HepG2 (cell line): ENCODE results near the gene GPS2. TPM values are rescaled to one million over a fixed set of nuclear protein-coding genes. Genes with fewer than 3 reads are reported as not detected.
A peak's percentile ranks its signal among the peaks of the same experiment; 100 is the strongest.

Experiments used
- CREB3 ChIP-seq: sonication (generic); formaldehyde crosslinking; IDR thresholded peaks from 2 replicates; pipeline ENCODE4 v1.5.0; 2020; ENCODE audit warnings: missing genetic modification reagents
- EP300 ChIP-seq, 3 experiments: sonication (generic) in 1 of 3; formaldehyde crosslinking in 1 of 3; IDR thresholded peaks; 2 replicates each; pipeline versions ENCODE4 v1.5.1 to v1.6.1; 2011 to 2020; ENCODE audit warnings: low read depth in 2 of 3, low read length in 2 of 3, borderline replicate concordance in 1 of 3, improper control_type of control experiment in 1 of 3, mild to moderate bottlenecking in 1 of 3, missing genetic modification reagents in 1 of 3, moderate library complexity in 1 of 3
- ETS1 ChIP-seq: sonication (generic); formaldehyde crosslinking; IDR thresholded peaks from 2 replicates; pipeline ENCODE4 v1.4.0; 2020; ENCODE audit warnings: missing genetic modification reagents
- GPN1 ChIP-seq: sonication (generic); formaldehyde crosslinking; IDR thresholded peaks from 2 replicates; pipeline ENCODE4 v1.5.1; 2020; ENCODE audit warnings: missing genetic modification reagents, borderline replicate concordance
- MTERF4 ChIP-seq: sonication (generic); formaldehyde crosslinking; IDR thresholded peaks from 2 replicates; pipeline ENCODE4 v1.8.0; 2023; ENCODE audit warnings: mild to moderate bottlenecking, missing genetic modification reagents
- NPAS2 ChIP-seq: sonication (generic); formaldehyde crosslinking; IDR thresholded peaks from 2 replicates; pipeline ENCODE4 v1.8.0; 2022; ENCODE audit warnings: mild to moderate bottlenecking, missing genetic modification reagents, borderline replicate concordance
- NR2F2 ChIP-seq: IDR thresholded peaks from 2 replicates; pipeline ENCODE4 v1.6.1; 2012; ENCODE audit warnings: low read depth, inconsistent platforms, borderline replicate concordance
- PBX2 ChIP-seq: IDR thresholded peaks from 2 replicates; pipeline ENCODE4 v1.6.1; 2016; ENCODE audit warnings: control low read depth
- TAF15 ChIP-seq: fragments of 200-400 bp; formaldehyde crosslinking; IDR thresholded peaks from one replicate; pipeline ENCODE4 v1.6.1; 2018; ENCODE audit warnings: mild to moderate bottlenecking, low read depth, low read length; ENCODE audit not compliant: poor library complexity, severe bottlenecking
- U2AF1 ChIP-seq: fragments of 200-400 bp; formaldehyde crosslinking; optimal IDR thresholded peaks from 2 replicates; pipeline ENCODE3; 2017; ENCODE audit warnings: mild to moderate bottlenecking, low read depth, low read length
- ZNF101 ChIP-seq: sonication (generic); formaldehyde crosslinking; IDR thresholded peaks from 2 replicates; pipeline ENCODE4 v1.4.0; 2020; ENCODE audit warnings: mild to moderate bottlenecking, low read depth, missing genetic modification reagents, borderline replicate concordance
- ZNF343 ChIP-seq: sonication (generic); formaldehyde crosslinking; IDR thresholded peaks from 2 replicates; pipeline ENCODE4 v1.4.0; 2020; ENCODE audit warnings: mild to moderate bottlenecking, missing genetic modification reagents
- ZNF841 ChIP-seq: sonication (generic); formaldehyde crosslinking; IDR thresholded peaks from 2 replicates; pipeline ENCODE4 v1.8.1; 2023; ENCODE audit warnings: missing genetic modification reagents, borderline replicate concordance
- polyA plus RNA-seq, 8 experiments: library from polyadenylated mRNA; depleted of rRNA in 3 of 8; stranded (reverse) in 7 of 8; unstranded in 1 of 8; fragments of >200 nt; fragmentation: Illumina TruSeq in 4 of 8; extraction: Trizol in 4 of 8; gene quantifications; 2 replicates each; pipeline versions ENCODE4 v1.2.1 to v1.2.3, GENCODE V29; 2011 to 2016; ENCODE audit warnings: low read depth in 4 of 8, missing spikeins in 1 of 8, mixed read lengths in 1 of 8; ENCODE audit not compliant: insufficient read depth in 1 of 8
- total RNA-seq, 5 experiments: library from RNA; depleted of rRNA; stranded (reverse); fragments of >200 nt; fragmentation: Illumina TruSeq; extraction: Trizol; gene quantifications; 2 replicates each; pipeline ENCODE4 v1.2.3, GENCODE V29; 2016; ENCODE audit warnings: low read depth in 1 of 5
- TF ChIP-seq, protein P1 (sequence below): sonication (generic); formaldehyde crosslinking; IDR thresholded peaks from 2 replicates; pipeline ENCODE4 v1.5.0; 2020; ENCODE audit warnings: missing genetic modification reagents
- TF ChIP-seq, protein P2 (sequence below): sonication (generic); formaldehyde crosslinking; IDR thresholded peaks from 2 replicates; pipeline ENCODE4 v1.4.0; 2020; ENCODE audit warnings: missing genetic modification reagents
- TF ChIP-seq, protein P3 (sequence below): sonication (generic); formaldehyde crosslinking; IDR thresholded peaks from 2 replicates; pipeline ENCODE4 v1.9.0; 2022; ENCODE audit warnings: low read depth, missing genetic modification reagents
- TF ChIP-seq, protein P4 (sequence below): sonication (generic); formaldehyde crosslinking; IDR thresholded peaks from 2 replicates; pipeline ENCODE4 v1.8.1; 2023; ENCODE audit warnings: mild to moderate bottlenecking, missing genetic modification reagents

The GPS2 gene
- total and polyA plus RNA-seq, 2 of the 13 experiments (the other 11 are each of a cell fraction or from before 2014, with no cell fraction given), result 58.0 to 59.4 TPM

- TF ChIP-seq, protein P1, sequence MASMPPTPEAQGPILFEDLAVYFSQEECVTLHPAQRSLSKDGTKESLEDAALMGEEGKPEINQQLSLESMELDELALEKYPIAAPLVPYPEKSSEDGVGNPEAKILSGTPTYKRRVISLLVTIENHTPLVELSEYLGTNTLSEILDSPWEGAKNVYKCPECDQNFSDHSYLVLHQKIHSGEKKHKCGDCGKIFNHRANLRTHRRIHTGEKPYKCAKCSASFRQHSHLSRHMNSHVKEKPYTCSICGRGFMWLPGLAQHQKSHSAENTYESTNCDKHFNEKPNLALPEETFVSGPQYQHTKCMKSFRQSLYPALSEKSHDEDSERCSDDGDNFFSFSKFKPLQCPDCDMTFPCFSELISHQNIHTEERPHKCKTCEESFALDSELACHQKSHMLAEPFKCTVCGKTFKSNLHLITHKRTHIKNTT, result no peak
- TF ChIP-seq MTERF4 (CRISPR knock-in tag) (0 out of 2 replicates have a peak, but pooled peaks have one; percentile 30), EP300 (IDR thresholded peaks at IDR 0.05; ENCODE audit: low read depth in 2 of 2, low read length in 2 of 2) (no peak), EP300 (CRISPR knock-in tag; IDR thresholded peaks at IDR 0.05; ENCODE audit: borderline replicate concordance) (no peak), ZNF343 (CRISPR knock-in tag) (0 out of 2 replicates have a peak, but pooled peaks have one; percentile 32), NPAS2 (CRISPR knock-in tag) (no peak), ZNF841 (CRISPR knock-in tag) (no peak), CREB3 (no peak), ETS1 (CRISPR knock-in tag) (no peak), NR2F2 (0 out of 2 replicates have a peak, but pooled peaks have one; percentile 26), TAF15 (no peak), GPN1 (CRISPR knock-in tag) (no peak), ZNF101 (CRISPR knock-in tag) (no peak), PBX2 (CRISPR knock-in tag) (no peak), U2AF1 (no peak)
- TF ChIP-seq, protein P2, sequence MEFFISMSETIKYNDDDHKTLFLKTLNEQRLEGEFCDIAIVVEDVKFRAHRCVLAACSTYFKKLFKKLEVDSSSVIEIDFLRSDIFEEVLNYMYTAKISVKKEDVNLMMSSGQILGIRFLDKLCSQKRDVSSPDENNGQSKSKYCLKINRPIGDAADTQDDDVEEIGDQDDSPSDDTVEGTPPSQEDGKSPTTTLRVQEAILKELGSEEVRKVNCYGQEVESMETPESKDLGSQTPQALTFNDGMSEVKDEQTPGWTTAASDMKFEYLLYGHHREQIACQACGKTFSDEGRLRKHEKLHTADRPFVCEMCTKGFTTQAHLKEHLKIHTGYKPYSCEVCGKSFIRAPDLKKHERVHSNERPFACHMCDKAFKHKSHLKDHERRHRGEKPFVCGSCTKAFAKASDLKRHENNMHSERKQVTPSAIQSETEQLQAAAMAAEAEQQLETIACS (CRISPR knock-in tag), result no peak; the same call in 1 of the 2 replicates
- TF ChIP-seq, protein P3, sequence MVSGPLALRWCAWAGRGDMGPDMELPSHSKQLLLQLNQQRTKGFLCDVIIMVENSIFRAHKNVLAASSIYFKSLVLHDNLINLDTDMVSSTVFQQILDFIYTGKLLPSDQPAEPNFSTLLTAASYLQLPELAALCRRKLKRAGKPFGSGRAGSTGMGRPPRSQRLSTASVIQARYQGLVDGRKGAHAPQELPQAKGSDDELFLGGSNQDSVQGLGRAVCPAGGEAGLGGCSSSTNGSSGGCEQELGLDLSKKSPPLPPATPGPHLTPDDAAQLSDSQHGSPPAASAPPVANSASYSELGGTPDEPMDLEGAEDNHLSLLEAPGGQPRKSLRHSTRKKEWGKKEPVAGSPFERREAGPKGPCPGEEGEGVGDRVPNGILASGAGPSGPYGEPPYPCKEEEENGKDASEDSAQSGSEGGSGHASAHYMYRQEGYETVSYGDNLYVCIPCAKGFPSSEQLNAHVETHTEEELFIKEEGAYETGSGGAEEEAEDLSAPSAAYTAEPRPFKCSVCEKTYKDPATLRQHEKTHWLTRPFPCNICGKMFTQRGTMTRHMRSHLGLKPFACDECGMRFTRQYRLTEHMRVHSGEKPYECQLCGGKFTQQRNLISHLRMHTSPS (CRISPR knock-in tag), result 0 out of 2 replicates have a peak, but pooled peaks have one; percentile 16
- TF ChIP-seq, protein P4, sequence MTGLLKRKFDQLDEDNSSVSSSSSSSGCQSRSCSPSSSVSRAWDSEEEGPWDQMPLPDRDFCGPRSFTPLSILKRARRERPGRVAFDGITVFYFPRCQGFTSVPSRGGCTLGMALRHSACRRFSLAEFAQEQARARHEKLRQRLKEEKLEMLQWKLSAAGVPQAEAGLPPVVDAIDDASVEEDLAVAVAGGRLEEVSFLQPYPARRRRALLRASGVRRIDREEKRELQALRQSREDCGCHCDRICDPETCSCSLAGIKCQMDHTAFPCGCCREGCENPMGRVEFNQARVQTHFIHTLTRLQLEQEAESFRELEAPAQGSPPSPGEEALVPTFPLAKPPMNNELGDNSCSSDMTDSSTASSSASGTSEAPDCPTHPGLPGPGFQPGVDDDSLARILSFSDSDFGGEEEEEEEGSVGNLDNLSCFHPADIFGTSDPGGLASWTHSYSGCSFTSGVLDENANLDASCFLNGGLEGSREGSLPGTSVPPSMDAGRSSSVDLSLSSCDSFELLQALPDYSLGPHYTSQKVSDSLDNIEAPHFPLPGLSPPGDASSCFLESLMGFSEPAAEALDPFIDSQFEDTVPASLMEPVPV, result peak; percentile 66; the same call in 1 of the 2 replicates
These were observed 34.6 kb downstream of the GPS2 start (continued) for GRCh38 chr17:7280519-7281073.
